ENCODE data around the gene ASB13. TPM values are rescaled to one million over a fixed set of nuclear protein-coding genes. Genes with fewer than 3 reads are reported as not detected.
A peak's percentile ranks its signal among the peaks of the same experiment; 100 is the strongest.

The ASB13 gene
- total and polyA plus RNA-seq, 2 of the 13 experiments (the other 11 are each of a cell fraction or from before 2014, with no cell fraction given): 9.3 to 15.4 TPM

DNA sequence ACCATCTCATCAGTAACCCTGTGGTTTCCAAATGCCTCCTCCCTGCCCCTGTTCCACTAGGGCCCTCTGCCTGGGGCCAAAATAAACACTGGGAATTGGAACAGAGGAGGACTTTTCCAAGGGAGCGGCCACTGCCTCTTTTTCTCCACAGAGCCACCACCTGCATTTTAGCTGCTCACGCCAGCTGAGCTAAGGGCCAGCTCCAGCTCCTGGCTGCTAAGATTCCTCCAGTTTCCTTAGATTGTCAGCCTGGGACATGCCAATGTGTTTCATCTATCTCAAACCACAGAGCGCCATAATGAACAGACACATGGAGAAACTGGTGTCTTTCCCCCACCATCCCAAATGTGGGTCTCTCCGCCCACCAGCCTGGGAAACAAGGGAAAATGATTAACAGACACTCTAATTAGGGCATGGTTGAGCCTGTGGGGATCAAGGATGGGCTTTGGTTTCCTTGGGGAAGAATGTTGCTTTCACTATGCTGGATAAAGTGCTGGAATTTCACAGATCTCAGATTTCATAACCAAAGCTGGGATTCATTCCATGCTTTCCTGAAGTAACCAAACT, 52.2 kb downstream of the ASB13 start:
- no peak overlapping the region for H2AFZ ChIP-seq (ENCODE audit: low read length)
- no peaks in the 10 kb centered on the region for H4K20me1 ChIP-seq (ENCODE audit: insufficient read depth, low read length)
- H3K4me2 ChIP-seq (ENCODE audit: low read depth, low read length): peak overlapping the region; percentile 73
- no TSS peak for BruUV-seq (replicated peaks)
- DNase-seq (ENCODE audit: low spot score) (no peak), ATAC-seq (no peak; the same call in 2 of the 3 replicates), FAIRE-seq (no peak)
- POLR2A ChIA-PET: interaction anchor here (1.8 kb wide), 1 partner anchor 168 kb away, joined by 8 read pairs; no protein-coding TSS in a partner anchor
- TF ChIP-seq ATAD3A (CRISPR knock-in tag; IDR thresholded peaks at IDR 0.05): no peak
- 0 out of 2 replicates have a peak, but pooled peaks have one; percentile 39 for TF ChIP-seq CC2D1A (CRISPR knock-in tag; IDR thresholded peaks at IDR 0.05)
- TF ChIP-seq PCBP1 (IDR thresholded peaks at IDR 0.05; ENCODE audit: borderline replicate concordance, low read depth, low read length): no peak
- no peak for TF ChIP-seq FOSL2 (CRISPR knock-in tag; IDR thresholded peaks at IDR 0.05)
- TF ChIP-seq ZBTB21 (CRISPR knock-in tag; IDR thresholded peaks at IDR 0.05): no peak
- TF ChIP-seq ZSCAN25 (CRISPR knock-in tag; IDR thresholded peaks at IDR 0.05): no peak
- H3K36me3 ChIP-seq (replicated peaks in 1 of 2; ENCODE audit: control insufficient read depth in 1 of 2, insufficient read depth in 2 of 2, low read length in 2 of 2): no peaks in the 10 kb centered on the region
- no peaks in the 10 kb centered on the region for H3K27me3 ChIP-seq (ENCODE audit: control insufficient read depth in 1 of 2, insufficient read depth in 2 of 2, low read length in 2 of 2)
- H3K79me2 ChIP-seq (ENCODE audit: insufficient read depth, low read length): no peaks in the 10 kb centered on the region
- in situ Hi-C loops (cut with HindIII; ENCODE audit: extremely low pct_ligation_motif_present, low pct_unique_long_range_greater_than_20kb) (loop anchor here (25.0 kb wide), 1 partner anchor 802 kb away; no protein-coding TSS in a partner anchor), intact Hi-C loops (cut with micrococcal nuclease; ENCODE audit: unreplicated experiment) (no loop called here)
- peaks cover 95% of the 10 kb centered on the region for H3K4me1 ChIP-seq (ENCODE audit: insufficient read depth, low read length)
- CTCF ChIA-PET (ENCODE audit: low intra/inter-chr PET ratio, low total read pairs): no interaction called here
- no peaks in the 10 kb centered on the region for H3K9me3 ChIP-seq (ENCODE audit: low read length)
- H3K9ac ChIP-seq (ENCODE audit: insufficient read depth, low read depth, low read length): peak overlapping the region; percentile 5; the same call in 1 of the 2 replicates
- WGBS (ENCODE audit: low lambda C conversion rate): 18% methylated on average over 4 of the region's 4 CpGs
- H3K4me3 ChIP-seq (replicated peaks in 1 of 3; ENCODE audit: insufficient read depth in 1 of 3, low read depth in 2 of 3, low read length in 3 of 3): peak overlapping the region in 2 of 3 experiments; percentile 25 to 32; a peak in 3 of 6 replicates
- H3K27ac ChIP-seq (ENCODE audit: extremely low read length, insufficient read depth, low read length): no peak overlapping the region

DNA sequence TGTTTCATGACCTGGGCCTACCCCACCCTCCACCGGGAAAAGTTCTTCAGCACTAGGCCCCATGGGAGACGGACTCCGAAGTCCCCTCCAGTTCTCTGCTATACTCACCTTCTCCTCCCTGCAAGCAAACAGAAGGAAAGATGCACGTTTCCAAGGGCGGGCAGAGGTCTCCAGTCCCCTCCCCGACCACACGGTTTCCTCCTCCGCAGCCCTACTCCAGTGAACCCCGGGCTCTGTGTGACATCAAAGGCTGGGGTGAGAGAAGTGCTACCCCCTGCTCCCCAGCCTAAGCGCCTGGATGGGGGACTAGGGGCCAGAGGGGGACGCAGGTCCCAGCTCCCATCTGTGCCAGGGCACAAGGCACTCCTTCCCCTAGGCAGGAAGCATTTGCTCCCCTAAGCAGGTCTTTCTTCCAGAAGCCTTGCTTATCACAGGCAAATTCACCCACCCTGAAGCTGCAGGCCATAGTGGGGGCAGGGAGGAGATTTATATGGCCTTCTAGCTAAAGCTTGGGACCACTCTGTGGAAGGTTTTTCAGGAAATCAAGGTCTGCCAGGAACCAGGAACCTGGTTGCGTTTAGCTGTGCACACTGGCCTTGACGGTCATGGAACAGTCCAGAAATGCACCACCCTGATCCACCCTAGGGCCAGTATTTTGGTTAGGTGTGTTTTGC, 52.8 kb downstream of the ASB13 start:
- H4K20me1 ChIP-seq (ENCODE audit: insufficient read depth, low read length): no peaks in the 10 kb centered on the region
- BruUV-seq (replicated peaks): no TSS peak
- H3K4me2 ChIP-seq (ENCODE audit: low read depth, low read length): peak overlapping the region; percentile 73
- peak overlapping the region in 1 of 3 experiments; percentile 32; a peak in 1 of 6 replicates for H3K4me3 ChIP-seq (replicated peaks in 1 of 3; ENCODE audit: insufficient read depth in 1 of 3, low read depth in 2 of 3, low read length in 3 of 3)
- H3K36me3 ChIP-seq (replicated peaks in 1 of 2; ENCODE audit: control insufficient read depth in 1 of 2, insufficient read depth in 2 of 2, low read length in 2 of 2): no peaks in the 10 kb centered on the region
- H3K27me3 ChIP-seq (ENCODE audit: control insufficient read depth in 1 of 2, insufficient read depth in 2 of 2, low read length in 2 of 2): no peaks in the 10 kb centered on the region
- FAIRE-seq: no peak
- no peaks in the 10 kb centered on the region for H3K79me2 ChIP-seq (ENCODE audit: insufficient read depth, low read length)
- in situ Hi-C loops (cut with HindIII; ENCODE audit: extremely low pct_ligation_motif_present, low pct_unique_long_range_greater_than_20kb): loop anchor here (25.0 kb wide), 1 partner anchor 801 kb away; no protein-coding TSS in a partner anchor
- ChIA-PET POLR2A (interaction anchor here (0.9 kb wide), 1 partner anchor 167 kb away, joined by 3 read pairs; no protein-coding TSS in a partner anchor), CTCF (ENCODE audit: low intra/inter-chr PET ratio, low total read pairs) (no interaction called here)
- H3K4me1 ChIP-seq (ENCODE audit: insufficient read depth, low read length): peaks cover 93% of the 10 kb centered on the region
- ATAC-seq: peak; percentile 11; the same call in 2 of the 3 replicates
- H2AFZ ChIP-seq (ENCODE audit: low read length): no peak overlapping the region
- 30% methylated on average over 13 of the region's 13 CpGs for WGBS (ENCODE audit: low lambda C conversion rate)
- H3K27ac ChIP-seq (ENCODE audit: extremely low read length, insufficient read depth, low read length): no peak overlapping the region
- no peak for TF ChIP-seq HMGA1 (CRISPR knock-in tag; conservative IDR thresholded peaks at IDR 0.05)
- TF ChIP-seq ARNTL (CRISPR knock-in tag; IDR thresholded peaks at IDR 0.05): 0 out of 2 replicates have a peak, but pooled peaks have one; percentile 15
- TF ChIP-seq, protein P1, sequence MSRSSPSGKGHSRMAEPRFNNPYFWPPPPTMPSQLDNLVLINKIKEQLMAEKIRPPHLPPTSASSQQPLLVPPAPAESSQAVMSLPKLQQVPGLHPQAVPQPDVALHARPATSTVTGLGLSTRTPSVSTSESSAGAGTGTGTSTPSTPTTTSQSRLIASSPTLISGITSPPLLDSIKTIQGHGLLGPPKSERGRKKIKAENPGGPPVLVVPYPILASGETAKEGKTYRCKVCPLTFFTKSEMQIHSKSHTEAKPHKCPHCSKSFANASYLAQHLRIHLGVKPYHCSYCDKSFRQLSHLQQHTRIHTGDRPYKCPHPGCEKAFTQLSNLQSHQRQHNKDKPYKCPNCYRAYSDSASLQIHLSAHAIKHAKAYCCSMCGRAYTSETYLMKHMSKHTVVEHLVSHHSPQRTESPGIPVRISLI (CRISPR knock-in tag; IDR thresholded peaks at IDR 0.05; ENCODE audit: borderline replicate concordance): peak; percentile 42; the same call in 1 of the 2 replicates
- TF ChIP-seq, protein P2, sequence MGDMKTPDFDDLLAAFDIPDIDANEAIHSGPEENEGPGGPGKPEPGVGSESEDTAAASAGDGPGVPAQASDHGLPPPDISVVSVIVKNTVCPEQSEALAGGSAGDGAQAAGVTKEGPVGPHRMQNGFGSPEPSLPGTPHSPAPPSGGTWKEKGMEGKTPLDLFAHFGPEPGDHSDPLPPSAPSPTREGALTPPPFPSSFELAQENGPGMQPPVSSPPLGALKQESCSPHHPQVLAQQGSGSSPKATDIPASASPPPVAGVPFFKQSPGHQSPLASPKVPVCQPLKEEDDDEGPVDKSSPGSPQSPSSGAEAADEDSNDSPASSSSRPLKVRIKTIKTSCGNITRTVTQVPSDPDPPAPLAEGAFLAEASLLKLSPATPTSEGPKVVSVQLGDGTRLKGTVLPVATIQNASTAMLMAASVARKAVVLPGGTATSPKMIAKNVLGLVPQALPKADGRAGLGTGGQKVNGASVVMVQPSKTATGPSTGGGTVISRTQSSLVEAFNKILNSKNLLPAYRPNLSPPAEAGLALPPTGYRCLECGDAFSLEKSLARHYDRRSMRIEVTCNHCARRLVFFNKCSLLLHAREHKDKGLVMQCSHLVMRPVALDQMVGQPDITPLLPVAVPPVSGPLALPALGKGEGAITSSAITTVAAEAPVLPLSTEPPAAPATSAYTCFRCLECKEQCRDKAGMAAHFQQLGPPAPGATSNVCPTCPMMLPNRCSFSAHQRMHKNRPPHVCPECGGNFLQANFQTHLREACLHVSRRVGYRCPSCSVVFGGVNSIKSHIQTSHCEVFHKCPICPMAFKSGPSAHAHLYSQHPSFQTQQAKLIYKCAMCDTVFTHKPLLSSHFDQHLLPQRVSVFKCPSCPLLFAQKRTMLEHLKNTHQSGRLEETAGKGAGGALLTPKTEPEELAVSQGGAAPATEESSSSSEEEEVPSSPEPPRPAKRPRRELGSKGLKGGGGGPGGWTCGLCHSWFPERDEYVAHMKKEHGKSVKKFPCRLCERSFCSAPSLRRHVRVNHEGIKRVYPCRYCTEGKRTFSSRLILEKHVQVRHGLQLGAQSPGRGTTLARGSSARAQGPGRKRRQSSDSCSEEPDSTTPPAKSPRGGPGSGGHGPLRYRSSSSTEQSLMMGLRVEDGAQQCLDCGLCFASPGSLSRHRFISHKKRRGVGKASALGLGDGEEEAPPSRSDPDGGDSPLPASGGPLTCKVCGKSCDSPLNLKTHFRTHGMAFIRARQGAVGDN (CRISPR knock-in tag; IDR thresholded peaks at IDR 0.05): peak; percentile 43; the same call in 1 of the 2 replicates
- intact Hi-C loops (cut with micrococcal nuclease; ENCODE audit: unreplicated experiment): no loop called here
- no peaks in the 10 kb centered on the region for H3K9me3 ChIP-seq (ENCODE audit: low read length)
- peak overlapping the region; percentile 5; the same call in 1 of the 2 replicates for H3K9ac ChIP-seq (ENCODE audit: insufficient read depth, low read depth, low read length)
- no peak for DNase-seq (ENCODE audit: low spot score)
